Measurements from ENCODE around the gene PRKAG2. TPM values are rescaled to one million over a fixed set of nuclear protein-coding genes. Genes with fewer than 3 reads are reported as not detected.

Gene PRKAG2
- total RNA-seq, 1 donor: 21.2 TPM

DNA sequence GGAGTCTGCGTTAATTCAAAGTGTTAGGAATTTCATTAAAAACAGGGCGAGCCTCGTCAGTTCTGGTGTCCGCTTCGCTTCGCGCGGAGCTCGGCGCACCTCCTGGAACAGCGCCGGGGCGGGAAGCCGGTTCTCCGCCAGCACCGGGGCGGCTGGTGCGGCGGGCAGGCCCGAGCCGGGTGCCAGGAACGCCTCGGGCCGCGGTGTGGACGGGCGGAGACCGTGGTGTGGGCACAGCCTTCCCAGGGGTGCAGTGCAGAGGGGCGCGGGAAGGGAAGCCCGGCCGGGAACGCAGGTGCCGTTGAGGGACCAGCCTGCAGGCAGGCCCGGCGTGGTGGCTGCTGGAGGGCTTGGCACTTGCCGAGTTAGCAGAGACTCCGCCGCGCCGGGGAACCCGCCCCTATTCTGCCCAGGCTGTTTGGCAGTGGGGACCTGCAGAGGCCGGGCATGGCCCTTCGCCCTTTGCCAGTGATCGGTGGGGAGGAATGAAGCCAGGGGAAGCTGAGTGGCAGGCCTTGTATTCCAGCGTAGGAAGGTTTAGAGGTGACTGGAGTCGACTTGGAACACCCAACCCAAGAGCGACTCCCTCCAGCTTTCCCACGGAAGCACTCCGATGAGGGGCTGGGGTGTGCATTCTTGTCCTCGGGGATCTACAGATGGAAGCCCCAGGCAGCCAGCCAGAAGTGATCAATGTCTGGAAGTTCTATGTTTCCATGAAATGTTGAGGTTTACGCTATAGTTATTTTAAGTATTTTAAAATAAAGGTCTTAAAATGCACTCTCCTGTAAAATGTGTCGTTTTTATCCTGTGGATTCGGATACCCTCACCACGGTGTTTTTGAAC lies 356.3 kb downstream of the PRKAG2 start:
- DNase-seq (ENCODE audit: low read depth): no peak
- TF ChIP-seq CTCF (IDR thresholded peaks at IDR 0.05; ENCODE audit: insufficient read depth, low read depth, low read length): no peak
- peak overlapping the region; percentile 63 for H3K4me3 ChIP-seq (ENCODE audit: low read depth, low read length)

DNA sequence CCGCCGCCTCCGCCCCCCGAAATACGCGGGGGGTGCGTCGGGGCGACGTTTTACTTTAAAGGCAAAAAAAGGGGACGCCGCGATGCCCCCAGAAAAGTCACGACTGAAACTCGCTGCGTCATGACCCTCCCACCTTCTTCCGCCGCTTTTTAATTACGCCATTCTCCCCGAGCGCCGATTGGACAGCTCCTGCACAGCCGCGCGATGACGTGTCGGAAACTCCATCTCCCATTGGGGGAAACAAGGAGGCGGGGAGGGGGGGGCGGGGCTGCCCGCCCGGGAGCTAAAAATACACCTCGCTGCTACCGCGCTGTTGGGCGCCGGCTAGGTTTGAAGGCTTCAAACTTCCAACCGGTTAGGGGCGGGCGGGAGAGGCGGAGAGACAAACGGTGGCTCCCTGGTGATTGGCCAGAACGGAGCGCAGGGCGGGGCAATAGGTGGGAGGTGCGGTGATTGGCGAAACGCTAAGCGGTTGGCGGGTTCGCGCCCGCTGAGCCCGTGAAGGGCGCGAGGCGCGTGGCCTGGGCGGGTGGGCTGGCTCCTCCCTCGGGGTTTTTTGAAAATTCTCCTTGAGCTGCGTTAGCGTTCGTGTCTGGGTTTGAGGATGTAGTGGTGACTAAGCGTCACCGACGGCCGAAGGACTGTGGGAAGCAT lies 357.0 kb downstream of the PRKAG2 start, which contains the start of gene RHEB:
RHEB (minus strand) TSS at position 131 of the 654 bp plus-strand sequence. CDS start 384 bp downstream, outside the sequence.
- H3K4me3 ChIP-seq (ENCODE audit: low read depth, low read length): peak within 1 kb of the TSS; percentile 74
- no peak for TF ChIP-seq CTCF (IDR thresholded peaks at IDR 0.05; ENCODE audit: insufficient read depth, low read depth, low read length)
- DNase-seq (ENCODE audit: low read depth): peak; percentile 100

- DNase-seq (ENCODE audit: low read depth): peak; percentile 44
- peak overlapping the region; percentile 74 for H3K4me3 ChIP-seq (ENCODE audit: low read depth, low read length)
Measured at GRCh38 chr7:151518947-151519764, 357.8 kb downstream of the PRKAG2 start.

DNA sequence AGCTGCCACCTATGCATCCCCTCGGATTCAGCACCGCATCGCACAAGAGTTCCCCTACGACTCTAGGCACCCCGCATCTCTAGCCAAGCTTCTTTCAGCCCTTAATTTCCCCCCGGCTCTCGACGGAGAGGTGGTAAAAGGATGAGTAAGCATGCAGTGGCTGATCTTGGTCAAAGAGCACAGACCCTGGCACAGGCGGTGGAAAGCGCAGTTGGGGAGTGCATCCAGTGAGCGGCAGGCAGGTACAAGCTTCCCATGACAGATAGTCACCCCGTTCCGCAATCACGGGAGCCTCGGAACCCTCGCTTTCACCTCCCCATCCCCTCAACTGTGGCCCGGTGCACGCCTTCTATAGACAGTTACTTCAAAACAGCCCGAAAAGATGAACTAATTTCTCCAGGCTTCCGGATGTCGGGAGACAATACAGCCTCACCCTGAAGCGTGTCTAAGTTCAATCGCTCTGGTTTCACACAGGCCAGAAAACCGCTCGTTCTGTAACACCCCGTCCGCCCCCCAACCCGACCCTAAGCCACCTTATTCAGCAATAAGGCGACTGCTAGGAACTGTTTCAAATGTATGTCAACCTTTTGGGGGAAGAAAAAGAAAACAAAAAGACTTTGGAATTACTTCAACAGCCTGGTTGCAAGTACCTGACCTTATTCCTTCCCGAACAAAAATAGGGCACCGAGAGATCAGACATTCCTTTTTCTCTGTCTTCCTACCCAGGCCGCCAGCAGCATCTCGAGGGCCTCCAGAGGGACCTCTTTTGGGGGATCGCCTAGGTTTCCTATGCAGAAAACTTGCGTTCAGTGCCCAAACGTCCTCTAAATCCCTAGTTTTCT lies 358.6 kb downstream of the PRKAG2 start:
- TF ChIP-seq CTCF (IDR thresholded peaks at IDR 0.05; ENCODE audit: insufficient read depth, low read depth, low read length): no peak
- DNase-seq (ENCODE audit: low read depth): peak; percentile 59
- H3K4me3 ChIP-seq (ENCODE audit: low read depth, low read length): peak overlapping the region; percentile 74

- TF ChIP-seq CTCF (IDR thresholded peaks at IDR 0.05; ENCODE audit: insufficient read depth, low read depth, low read length): no peak
- peak overlapping the region; percentile 74 for H3K4me3 ChIP-seq (ENCODE audit: low read depth, low read length)
- peak; percentile 34 for DNase-seq (ENCODE audit: low read depth)
Measured at GRCh38 chr7:151517601-151518104, 359.3 kb downstream of the PRKAG2 start.

- no peak overlapping the region for H3K4me3 ChIP-seq (ENCODE audit: low read depth, low read length)
- no peak for DNase-seq (ENCODE audit: low read depth)
- no peak for TF ChIP-seq CTCF (IDR thresholded peaks at IDR 0.05; ENCODE audit: insufficient read depth, low read depth, low read length)
Measured at GRCh38 chr7:151515276-151515565, 361.7 kb downstream of the PRKAG2 start.

All from fibroblast of villous mesenchyme (primary cell).